ENCODE data around the gene GAR1. TPM values are rescaled to one million over a fixed set of nuclear protein-coding genes. Genes with fewer than 3 reads are reported as not detected.

Gene GAR1
- total and polyA plus RNA-seq, 9 of the 15 experiments (the other 6 are each of a cell fraction or from before 2014, with no cell fraction given): 35.7 to 194 (median 68.2) TPM

GRCh38 chr4:109815151-109816081, at the start of gene GAR1 (continued):
- TF ChIP-seq SAP30 (IDR thresholded peaks at IDR 0.05; ENCODE audit: borderline replicate concordance, insufficient read depth, low read depth, low read length, poor library complexity, severe bottlenecking): peak; percentile 98
- no peak for TF ChIP-seq SMARCC2 (IDR thresholded peaks at IDR 0.05; ENCODE audit: low read depth)
- TF ChIP-seq EP400 (IDR thresholded peaks at IDR 0.05): peak; percentile 98
- TF ChIP-seq BRD9 (IDR thresholded peaks at IDR 0.05; ENCODE audit: low read depth, partially characterized antibody): no peak
- peak in 1 of 2 experiments; percentile 53; a peak in 2 of 4 replicates for TF ChIP-seq ZNF639 (CRISPR knock-in tag; conservative IDR thresholded peaks at IDR 0.05 in 1 of 2, IDR thresholded peaks at IDR 0.05 in 1 of 2)
- TF ChIP-seq CCNT2 (IDR thresholded peaks at IDR 0.05; ENCODE audit: borderline replicate concordance, extremely low read depth, insufficient read length, low read depth, low read length): no peak
- TF ChIP-seq CREM (IDR thresholded peaks at IDR 0.05; ENCODE audit: low read depth): peak; percentile 99
- TF ChIP-seq HNRNPLL (IDR thresholded peaks at IDR 0.05; ENCODE audit: low read depth, low read length, poor library complexity, severe bottlenecking): peak; percentile 63
- peak; percentile 42; the same call in 1 of the 2 replicates for TF ChIP-seq KHSRP (IDR thresholded peaks at IDR 0.05)
- TF ChIP-seq ARID1B (IDR thresholded peaks at IDR 0.05): peak; percentile 45
- TF ChIP-seq MCM5 (IDR thresholded peaks at IDR 0.05; ENCODE audit: low read depth): no peak
- peak; percentile 89 for TF ChIP-seq KDM5B (IDR thresholded peaks at IDR 0.05; ENCODE audit: insufficient replicate concordance, low read depth, low read length)
- TF ChIP-seq MYC (IDR thresholded peaks at IDR 0.05; ENCODE audit: low read depth, low read length): peak; percentile 98
- TF ChIP-seq MYC (CRISPR knock-in tag; IDR thresholded peaks at IDR 0.05; ENCODE audit: borderline replicate concordance, low read depth): peak; percentile 92
- 0 out of 2 replicates have a peak, but pooled peaks have one; percentile 10 for TF ChIP-seq EGR1 (conservative IDR thresholded peaks at IDR 0.05)
- peak; percentile 26 for TF ChIP-seq FOSL1 (tag; conservative IDR thresholded peaks at IDR 0.05)
- 0 out of 2 replicates have a peak, but pooled peaks have one; percentile 59 for TF ChIP-seq FOXJ2 (tag; IDR thresholded peaks at IDR 0.05)
- TF ChIP-seq MED1 (CRISPR knock-in tag; IDR thresholded peaks at IDR 0.05; ENCODE audit: borderline replicate concordance): no peak
- TF ChIP-seq ELF1 (tag; IDR thresholded peaks at IDR 0.05): peak; percentile 97
- 0 out of 2 replicates have a peak, but pooled peaks have one; percentile 47 for TF ChIP-seq ZNF609 (CRISPR knock-in tag; IDR thresholded peaks at IDR 0.05; ENCODE audit: borderline replicate concordance)

Data from K562 (cell line).